Esophagus muscularis mucosa (tissue), 4 donors: Measurements from ENCODE around the gene OR6J1. TPM values are rescaled to one million over a fixed set of nuclear protein-coding genes. Genes with fewer than 3 reads are reported as not detected.
"Not testable (repeated sequence)": the region's sequence is repeated elsewhere in the genome, so short reads cannot be mapped to it uniquely, and the experiment has no call there.

Source experiments
- DNase-seq: peaks from one replicate; pipeline ENCODE4 v3.0.0-alpha.2; 2017; ENCODE audit errors: extremely low spot score
- H3K27ac ChIP-seq, 4 donors: fragments of 200-600 bp; sonication (generic); replicated peaks in 1 of 4; 1 replicate in 3 of 4; 2 replicates in 1 of 4; pipeline ENCODE4 v1.5.1; 2016 to 2019; ENCODE audit warnings: mild to moderate bottlenecking in 1 of 4
- H3K27me3 ChIP-seq, 4 donors: fragments of 200-600 bp; sonication (generic); one replicate each; pipeline versions ENCODE4 v1.5.1 to v1.6.0; 2016 to 2019
- H3K36me3 ChIP-seq, 4 donors: fragments of 200-600 bp; sonication (generic); one replicate each; pipeline ENCODE4 v1.5.1; 2016 to 2019
- H3K4me1 ChIP-seq, 4 donors: fragments of 200-600 bp; sonication (generic); one replicate each; pipeline ENCODE4 v1.5.1; 2016 to 2019
- H3K4me3 ChIP-seq, 4 donors: fragments of 200-600 bp; sonication (generic); 1 replicate in 2 of 4; 2 replicates in 2 of 4; pipeline ENCODE4 v1.5.1; 2016 to 2019; ENCODE audit warnings: mild to moderate bottlenecking in 4 of 4, moderate library complexity in 1 of 4
- H3K9me3 ChIP-seq, 4 donors: fragments of 200-600 bp; sonication (generic); 1 replicate in 3 of 4; 2 replicates in 1 of 4; pipeline ENCODE4 v1.5.1; 2016 to 2019
- CTCF ChIP-seq, 3 experiments: fragments of 200-600 bp in 2 of 3; fragments of 450-650 bp in 1 of 3; sonication (generic) in 2 of 3; IDR thresholded peaks; one replicate each; pipeline ENCODE4 v1.5.1; 2017 to 2019; ENCODE audit warnings: antibody characterized with exemption in 3 of 3, mild to moderate bottlenecking in 2 of 3, moderate library complexity in 1 of 3
- EP300 ChIP-seq: sonication (generic); formaldehyde crosslinking; IDR thresholded peaks from one replicate; pipeline ENCODE4 v1.6.1; 2017; ENCODE audit warnings: antibody characterized with exemption
- POLR2A ChIP-seq: fragments of 450-650 bp; IDR thresholded peaks from one replicate; pipeline ENCODE4 v1.6.1; 2017; ENCODE audit warnings: antibody characterized with exemption, moderate library complexity, mild to moderate bottlenecking, low read depth
- POLR2AphosphoS5 ChIP-seq, 2 donors: sonication (generic); formaldehyde crosslinking; IDR thresholded peaks; one replicate each; pipeline ENCODE4 v1.6.1; 2017; ENCODE audit warnings: antibody characterized with exemption in 2 of 2
- WGBS: methylation state at CpG from one replicate; pipeline ENCODE4 v1.1.5; 2018; 5-methylcytosine and 5-hydroxymethylcytosine counted together
- intact Hi-C: fragments of 100-400 bp; cut with DNase I; formaldehyde crosslinking; loops from one replicate; pipeline ENCODE4 v1.15.1; 2023
- total RNA-seq, 4 donors: library from RNA; depleted of rRNA; stranded (reverse); fragments of >200 nt; gene quantifications; one replicate each; pipeline versions ENCODE4 v1.1.0 to v1.2.1, GENCODE V29; 2016

The OR6J1 gene
- total RNA-seq, 4 donors from 2014 or later, result not detected

- intact Hi-C loops, result no loop called here
These were observed 17.6 kb downstream of the OR6J1 start for GRCh38 chr14:22626590-22626989.

GRCh38 chr14:22623047-22623446 is 21.1 kb downstream of the OR6J1 start:
- Histone ChIP-seq H3K4me3 (no peak overlapping the region), H3K27me3 (no peaks in the 10 kb centered on the region), H3K9me3 (no peaks in the 10 kb centered on the region), H3K27ac (no peak overlapping the region), H3K36me3 (no peaks in the 10 kb centered on the region), H3K4me1 (no peaks in the 10 kb centered on the region)
- intact Hi-C loops, result no loop called here
- WGBS, result 24% methylated on average over 2 of the region's 2 CpGs
- TF ChIP-seq POLR2A (no peak), POLR2AphosphoS5 (IDR thresholded peaks at IDR 0.05) (no peak)
- no peak for DNase-seq

More at GRCh38 chr14:22626590-22626989, 17.6 kb downstream of the OR6J1 start:
- Histone ChIP-seq H3K9me3 (no peaks in the 10 kb centered on the region), H3K4me3 (no peak overlapping the region), H3K36me3 (no peaks in the 10 kb centered on the region), H3K27me3 (no peaks in the 10 kb centered on the region), H3K4me1 (no peaks in the 10 kb centered on the region), H3K27ac (no peak overlapping the region)
- TF ChIP-seq EP300, result no peak
- TF ChIP-seq POLR2AphosphoS5 (IDR thresholded peaks at IDR 0.05), result no peak
- TF ChIP-seq POLR2A, result no peak
- no peak for TF ChIP-seq CTCF (IDR thresholded peaks at IDR 0.05)
- no peak for DNase-seq
- WGBS, result 88% methylated on average over 6 of the region's 6 CpGs

- intact Hi-C loops, result no loop called here
- Histone ChIP-seq H3K9me3 (no peaks in the 10 kb centered on the region), H3K4me3 (no peak overlapping the region), H3K4me1 (no peaks in the 10 kb centered on the region), H3K36me3 (no peaks in the 10 kb centered on the region), H3K27ac (no peak overlapping the region), H3K27me3 (no peaks in the 10 kb centered on the region)
- 82% methylated on average over 2 of the region's 2 CpGs for WGBS
- no peak for TF ChIP-seq POLR2A
- no peak for TF ChIP-seq POLR2AphosphoS5 (IDR thresholded peaks at IDR 0.05)
- no peak for TF ChIP-seq CTCF (IDR thresholded peaks at IDR 0.05)
- TF ChIP-seq EP300, result no peak
- no peak for DNase-seq
These were observed 21.9 kb downstream of the OR6J1 start for GRCh38 chr14:22622255-22622654.

GRCh38 chr14:22615765-22616164 is 28.4 kb downstream of the OR6J1 start:
- H3K4me3 ChIP-seq, H3K27ac ChIP-seq, DNase-seq, H3K9me3 ChIP-seq, H3K27me3 ChIP-seq, intact Hi-C loops: not testable (repeated sequence)
- WGBS, result 95% methylated on average over 2 of the region's 2 CpGs
- Histone ChIP-seq H3K36me3 (peaks cover 5 to 28% (median 15%) of the 10 kb centered on the region in 4 donors), H3K4me1 (peaks cover 8 to 18% (median 16%) of the 10 kb centered on the region in 4 donors)

- H3K36me3 ChIP-seq, result peaks cover 19 to 42% (median 29%) of the 10 kb centered on the region in 4 donors
These were observed 29.8 kb downstream of the OR6J1 start for GRCh38 chr14:22614240-22614799.

More at GRCh38 chr14:22614240-22614799, 29.8 kb downstream of the OR6J1 start:
- no peak for DNase-seq
- H3K4me1 ChIP-seq, result peaks cover 8 to 18% (median 16%) of the 10 kb centered on the region in 4 donors
- H3K27ac ChIP-seq, result peak overlapping the region; percentile 36 to 78 (median 54)
- TF ChIP-seq POLR2A, result no peak
- peak; percentile 51 to 69 for TF ChIP-seq POLR2AphosphoS5 (IDR thresholded peaks at IDR 0.05)
- TF ChIP-seq EP300, result peak; percentile 21
- TF ChIP-seq CTCF (IDR thresholded peaks at IDR 0.05), result no peak
- no peaks in the 10 kb centered on the region for H3K27me3 ChIP-seq
- 15% methylated on average over 6 of the region's 6 CpGs for WGBS
- no peaks in the 10 kb centered on the region for H3K9me3 ChIP-seq
- intact Hi-C loops, result no loop called here
- H3K4me3 ChIP-seq, result no peak overlapping the region
